Measurements from ENCODE around the gene SUPT5H. TPM values are rescaled to one million over a fixed set of nuclear protein-coding genes. Genes with fewer than 3 reads are reported as not detected.

The SUPT5H gene
- total RNA-seq, 3 donors from 2014 or later (not counting 1 experiment from before 2014, with no cell fraction given) = 228 to 256 (median 230) TPM

DNA sequence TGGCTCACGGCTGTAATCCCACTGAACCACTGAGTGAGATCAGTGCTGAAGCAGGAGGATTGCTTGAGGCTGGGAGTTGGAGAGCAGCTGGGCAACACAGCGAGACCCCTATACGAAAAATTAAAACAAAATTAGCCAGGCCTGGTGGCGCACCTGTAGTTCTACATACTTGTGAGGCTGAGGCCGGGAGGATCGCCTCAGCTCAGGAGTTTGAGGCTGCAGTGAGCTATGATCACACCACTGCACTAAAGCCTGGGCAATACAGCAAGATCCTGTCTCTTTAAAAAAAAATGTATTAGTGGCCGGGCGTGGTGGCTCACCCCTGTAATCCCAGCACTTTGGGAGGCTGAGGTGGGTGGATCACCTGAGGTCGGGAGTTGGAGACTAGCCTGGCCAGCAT is 63.2 kb downstream of the SUPT5H start:
- intact Hi-C loops (cut with micrococcal nuclease) = no loop called here
- TF ChIP-seq, protein P1, sequence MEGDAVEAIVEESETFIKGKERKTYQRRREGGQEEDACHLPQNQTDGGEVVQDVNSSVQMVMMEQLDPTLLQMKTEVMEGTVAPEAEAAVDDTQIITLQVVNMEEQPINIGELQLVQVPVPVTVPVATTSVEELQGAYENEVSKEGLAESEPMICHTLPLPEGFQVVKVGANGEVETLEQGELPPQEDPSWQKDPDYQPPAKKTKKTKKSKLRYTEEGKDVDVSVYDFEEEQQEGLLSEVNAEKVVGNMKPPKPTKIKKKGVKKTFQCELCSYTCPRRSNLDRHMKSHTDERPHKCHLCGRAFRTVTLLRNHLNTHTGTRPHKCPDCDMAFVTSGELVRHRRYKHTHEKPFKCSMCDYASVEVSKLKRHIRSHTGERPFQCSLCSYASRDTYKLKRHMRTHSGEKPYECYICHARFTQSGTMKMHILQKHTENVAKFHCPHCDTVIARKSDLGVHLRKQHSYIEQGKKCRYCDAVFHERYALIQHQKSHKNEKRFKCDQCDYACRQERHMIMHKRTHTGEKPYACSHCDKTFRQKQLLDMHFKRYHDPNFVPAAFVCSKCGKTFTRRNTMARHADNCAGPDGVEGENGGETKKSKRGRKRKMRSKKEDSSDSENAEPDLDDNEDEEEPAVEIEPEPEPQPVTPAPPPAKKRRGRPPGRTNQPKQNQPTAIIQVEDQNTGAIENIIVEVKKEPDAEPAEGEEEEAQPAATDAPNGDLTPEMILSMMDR (IDR thresholded peaks at IDR 0.05) = no peak
- H3K4me3 ChIP-seq (ENCODE audit: low read length) = no peak overlapping the region
- no peaks in the 10 kb centered on the region for H3K36me3 Mint-ChIP-seq
- H3K4me3 Mint-ChIP-seq = no peak overlapping the region
- H3K27ac Mint-ChIP-seq = no peak overlapping the region
- 90% methylated on average over 9 of the region's 9 CpGs for WGBS (ENCODE audit: insufficient coverage)
- peaks cover 56 to 59% of the 10 kb centered on the region in 2 donors for H3K27me3 Mint-ChIP-seq (ENCODE audit: low read depth in 2 of 2)
- H3K36me3 ChIP-seq (ENCODE audit: control insufficient read depth, insufficient read depth, low read length) = no peaks in the 10 kb centered on the region
- no peak for ATAC-seq
- no peak overlapping the region for H3K27ac ChIP-seq (ENCODE audit: low read length)
- no peaks in the 10 kb centered on the region for H3K9me3 ChIP-seq (ENCODE audit: control insufficient read depth, insufficient read depth, low read length)
- DNase-seq = no peak
- peaks cover 26% of the 10 kb centered on the region for H3K27me3 ChIP-seq (ENCODE audit: control insufficient read depth, insufficient read depth, low read length)
- H3K9me3 Mint-ChIP-seq = no peaks in the 10 kb centered on the region
- H3K4me1 ChIP-seq (ENCODE audit: control insufficient read depth, insufficient read depth, low read length) = peaks cover 10% of the 10 kb centered on the region
- peaks cover 3 to 23% of the 10 kb centered on the region in 2 donors for H3K4me1 Mint-ChIP-seq

DNA sequence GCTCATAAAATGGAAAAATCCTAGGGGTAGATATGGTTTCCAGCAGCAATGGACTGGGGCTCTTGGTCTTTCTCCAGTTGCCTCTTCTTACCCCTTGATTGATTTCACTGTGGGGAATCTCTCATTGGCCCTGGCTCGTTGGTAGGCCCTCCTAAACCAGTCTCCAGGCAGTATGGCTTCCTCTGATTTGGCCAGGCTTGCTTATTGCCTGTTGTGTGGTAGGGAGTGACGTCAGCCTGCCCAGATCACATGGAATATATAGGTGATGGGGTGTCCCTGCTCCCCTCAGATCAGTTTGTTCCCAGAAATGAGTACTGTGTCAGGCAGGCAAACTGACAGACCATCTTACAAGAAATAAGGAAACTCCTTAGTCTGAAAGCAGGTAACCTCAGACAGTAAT is 63.9 kb downstream of the SUPT5H start:
- H3K27ac Mint-ChIP-seq = no peak overlapping the region
- peaks cover 51 to 58% of the 10 kb centered on the region in 2 donors for H3K27me3 Mint-ChIP-seq (ENCODE audit: low read depth in 2 of 2)
- H3K36me3 Mint-ChIP-seq = no peaks in the 10 kb centered on the region
- Histone ChIP-seq H3K9me3 (ENCODE audit: control insufficient read depth, insufficient read depth, low read length) (no peaks in the 10 kb centered on the region), H3K27ac (ENCODE audit: low read length) (no peak overlapping the region), H3K36me3 (ENCODE audit: control insufficient read depth, insufficient read depth, low read length) (no peaks in the 10 kb centered on the region), H3K4me1 (ENCODE audit: control insufficient read depth, insufficient read depth, low read length) (peaks cover 10% of the 10 kb centered on the region), H3K27me3 (ENCODE audit: control insufficient read depth, insufficient read depth, low read length) (peaks cover 27% of the 10 kb centered on the region), H3K4me3 (ENCODE audit: low read length) (no peak overlapping the region)
- ATAC-seq (no peak), DNase-seq (no peak)
- intact Hi-C loops (cut with micrococcal nuclease) = no loop called here
- H3K4me1 Mint-ChIP-seq = peaks cover 0 to 18% of the 10 kb centered on the region in 2 donors
- TF ChIP-seq, protein P1 (IDR thresholded peaks at IDR 0.05) = no peak
- WGBS (ENCODE audit: insufficient coverage) = 83% methylated on average over 2 of the region's 2 CpGs
- H3K9me3 Mint-ChIP-seq = no peaks in the 10 kb centered on the region
- no peak overlapping the region for H3K4me3 Mint-ChIP-seq

DNA sequence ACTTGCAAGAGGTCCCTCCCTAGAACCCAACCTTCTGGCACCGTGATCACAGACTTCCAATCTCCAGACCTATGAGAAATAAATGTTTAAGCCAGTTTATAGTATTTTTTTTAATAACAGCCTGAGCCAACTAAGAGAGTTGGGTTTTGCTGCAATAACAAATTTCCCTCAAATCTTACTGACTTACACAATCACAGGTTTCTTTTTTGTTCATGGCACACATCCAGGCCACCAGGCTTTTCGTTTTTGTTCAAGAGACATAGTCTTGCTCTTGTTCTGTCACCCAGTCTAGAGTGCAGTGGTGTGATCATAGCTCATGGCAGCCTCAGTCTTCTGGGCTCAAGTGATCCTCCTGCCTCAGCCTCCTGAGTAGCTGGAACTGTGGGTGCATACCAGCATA is 67.6 kb downstream of the SUPT5H start:
- ATAC-seq (no peak), DNase-seq (no peak)
- H3K27me3 ChIP-seq (ENCODE audit: control insufficient read depth, insufficient read depth, low read length) = peaks cover 34% of the 10 kb centered on the region
- no peak overlapping the region for H3K27ac ChIP-seq (ENCODE audit: low read length)
- H3K36me3 ChIP-seq (ENCODE audit: control insufficient read depth, insufficient read depth, low read length) = no peaks in the 10 kb centered on the region
- peaks cover 6 to 21% of the 10 kb centered on the region in 2 donors for H3K4me1 Mint-ChIP-seq
- no peak overlapping the region for H3K4me3 ChIP-seq (ENCODE audit: low read length)
- H3K9me3 ChIP-seq (ENCODE audit: control insufficient read depth, insufficient read depth, low read length) = no peaks in the 10 kb centered on the region
- intact Hi-C loops (cut with micrococcal nuclease) = no loop called here
- H3K36me3 Mint-ChIP-seq = no peaks in the 10 kb centered on the region
- H3K4me1 ChIP-seq (ENCODE audit: control insufficient read depth, insufficient read depth, low read length) = peaks cover 13% of the 10 kb centered on the region
- H3K9me3 Mint-ChIP-seq = no peaks in the 10 kb centered on the region
- H3K27me3 Mint-ChIP-seq (ENCODE audit: low read depth in 2 of 2) = peaks cover 44 to 51% of the 10 kb centered on the region in 2 donors
- 20% methylated on average over 1 of the region's 2 CpGs for WGBS (ENCODE audit: insufficient coverage)
- TF ChIP-seq, protein P1 (IDR thresholded peaks at IDR 0.05) = no peak
- no peak overlapping the region for H3K4me3 Mint-ChIP-seq
- H3K27ac Mint-ChIP-seq = no peak overlapping the region
